ENCODE measurements around the gene LMF1.

Gene LMF1

DNA sequence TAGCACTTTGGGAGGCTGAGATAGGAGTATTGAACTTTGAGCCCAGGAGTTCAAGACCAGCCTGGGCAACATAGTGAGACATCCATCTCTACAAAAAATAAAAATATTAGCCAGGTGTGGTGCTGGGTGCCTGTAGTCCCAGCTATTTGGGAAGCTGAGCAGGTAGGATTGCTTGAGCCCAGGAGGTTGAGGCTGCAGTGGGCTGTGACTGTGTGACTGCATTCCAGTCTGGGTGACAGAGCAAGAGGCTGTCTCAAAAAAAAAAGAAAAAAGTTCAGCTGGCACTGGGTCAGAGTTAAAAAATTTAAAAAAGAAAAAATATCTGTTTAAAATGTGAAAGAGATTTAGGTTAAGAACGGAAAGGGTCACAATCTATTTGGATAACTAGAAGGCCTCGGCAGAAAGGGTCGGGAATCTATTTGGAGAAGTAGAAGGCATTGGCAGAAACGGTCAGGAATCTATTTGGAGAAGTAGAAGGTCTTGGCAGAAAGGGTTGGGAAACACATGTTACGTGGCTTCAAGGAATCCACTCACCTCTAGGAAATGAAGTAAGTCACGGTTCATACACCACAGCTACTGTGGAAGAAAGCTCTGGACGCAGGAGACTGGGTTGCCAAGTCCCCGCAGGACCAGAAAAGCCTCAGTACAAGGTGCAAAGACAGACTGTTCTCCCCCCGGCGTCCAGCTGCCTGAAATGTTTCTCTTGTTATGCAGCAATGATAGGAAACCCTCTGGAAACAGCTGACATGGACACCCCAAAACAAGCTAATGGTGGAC, 25.3 kb downstream of the LMF1 start:
- Histone ChIP-seq H3K4me3 (ENCODE audit: low read depth, low read length) (no peak overlapping the region), H3K27me3 (ENCODE audit: insufficient read depth, low read depth, severe bottlenecking) (no peaks in the 10 kb centered on the region), H3K9me3 (ENCODE audit: severe bottlenecking) (peaks cover 8% of the 10 kb centered on the region), H3K27ac (no peak overlapping the region), H3K36me3 (no peaks in the 10 kb centered on the region)
- TF ChIP-seq, protein P1, sequence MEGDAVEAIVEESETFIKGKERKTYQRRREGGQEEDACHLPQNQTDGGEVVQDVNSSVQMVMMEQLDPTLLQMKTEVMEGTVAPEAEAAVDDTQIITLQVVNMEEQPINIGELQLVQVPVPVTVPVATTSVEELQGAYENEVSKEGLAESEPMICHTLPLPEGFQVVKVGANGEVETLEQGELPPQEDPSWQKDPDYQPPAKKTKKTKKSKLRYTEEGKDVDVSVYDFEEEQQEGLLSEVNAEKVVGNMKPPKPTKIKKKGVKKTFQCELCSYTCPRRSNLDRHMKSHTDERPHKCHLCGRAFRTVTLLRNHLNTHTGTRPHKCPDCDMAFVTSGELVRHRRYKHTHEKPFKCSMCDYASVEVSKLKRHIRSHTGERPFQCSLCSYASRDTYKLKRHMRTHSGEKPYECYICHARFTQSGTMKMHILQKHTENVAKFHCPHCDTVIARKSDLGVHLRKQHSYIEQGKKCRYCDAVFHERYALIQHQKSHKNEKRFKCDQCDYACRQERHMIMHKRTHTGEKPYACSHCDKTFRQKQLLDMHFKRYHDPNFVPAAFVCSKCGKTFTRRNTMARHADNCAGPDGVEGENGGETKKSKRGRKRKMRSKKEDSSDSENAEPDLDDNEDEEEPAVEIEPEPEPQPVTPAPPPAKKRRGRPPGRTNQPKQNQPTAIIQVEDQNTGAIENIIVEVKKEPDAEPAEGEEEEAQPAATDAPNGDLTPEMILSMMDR (IDR thresholded peaks at IDR 0.05; ENCODE audit: low read depth, low read length): no peak
- DNase-seq: no peak

DNA sequence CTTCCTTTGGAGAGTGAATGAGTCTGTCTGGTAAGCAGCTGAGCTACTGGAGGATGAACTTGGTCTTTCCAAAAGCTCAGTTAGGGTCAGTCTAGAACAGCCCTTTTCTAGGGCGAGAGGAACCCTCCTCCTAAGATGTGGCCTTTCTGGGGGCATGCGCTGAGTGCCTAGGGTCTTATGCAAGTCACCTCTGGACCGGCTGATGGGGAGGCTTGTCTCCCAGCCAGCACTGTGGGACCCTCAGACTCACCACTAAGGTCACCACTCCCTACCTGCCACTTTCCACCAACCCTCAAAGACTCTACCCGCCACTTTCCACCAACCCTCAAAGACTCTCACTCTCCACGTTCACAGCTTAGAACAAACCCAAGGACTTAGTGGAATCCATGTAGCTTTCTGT, 26.8 kb downstream of the LMF1 start:
- TF ChIP-seq, protein P1 (IDR thresholded peaks at IDR 0.05; ENCODE audit: low read depth, low read length): no peak
- no peak for DNase-seq
- H3K27ac ChIP-seq: no peak overlapping the region
- H3K27me3 ChIP-seq (ENCODE audit: insufficient read depth, low read depth, severe bottlenecking): no peaks in the 10 kb centered on the region
- no peaks in the 10 kb centered on the region for H3K36me3 ChIP-seq
- H3K9me3 ChIP-seq (ENCODE audit: severe bottlenecking): peaks cover 8% of the 10 kb centered on the region
- no peak overlapping the region for H3K4me3 ChIP-seq (ENCODE audit: low read depth, low read length)

DNA sequence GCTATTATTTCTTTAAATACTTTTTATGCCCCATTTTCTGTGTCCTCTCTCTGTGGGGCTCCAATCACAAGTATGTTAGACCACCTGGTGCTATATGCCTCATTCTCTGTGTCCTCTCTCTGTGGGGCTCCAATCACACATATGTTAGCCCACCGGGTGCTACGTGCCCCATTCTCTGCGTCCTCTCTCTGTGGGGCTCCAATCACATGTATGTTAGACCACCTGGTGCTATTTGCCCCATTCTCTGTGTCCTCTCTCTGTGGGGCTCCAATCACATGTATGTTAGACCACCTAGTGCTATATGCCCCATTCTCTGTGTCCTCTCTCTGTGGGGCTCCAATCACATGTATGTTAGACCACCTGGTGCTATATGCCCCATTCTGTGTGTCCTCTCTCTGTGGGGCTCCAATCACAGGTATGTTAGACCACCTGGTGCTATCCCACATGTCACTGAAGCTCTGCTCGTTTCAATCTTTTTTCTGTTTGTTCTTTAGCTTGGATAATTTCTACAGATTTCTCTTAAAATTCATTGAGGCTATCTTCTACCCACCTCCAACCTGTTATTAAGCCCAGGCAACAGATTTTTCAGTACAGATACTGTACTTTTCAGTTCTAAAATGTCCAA, 28.2 kb downstream of the LMF1 start:
- peaks cover 8% of the 10 kb centered on the region for H3K9me3 ChIP-seq (ENCODE audit: severe bottlenecking)
- no peaks in the 10 kb centered on the region for H3K36me3 ChIP-seq
- DNase-seq: no peak
- H3K4me3 ChIP-seq (ENCODE audit: low read depth, low read length): no peak overlapping the region
- no peak overlapping the region for H3K27ac ChIP-seq
- TF ChIP-seq, protein P1 (IDR thresholded peaks at IDR 0.05; ENCODE audit: low read depth, low read length): no peak
- H3K27me3 ChIP-seq (ENCODE audit: insufficient read depth, low read depth, severe bottlenecking): no peaks in the 10 kb centered on the region

DNA sequence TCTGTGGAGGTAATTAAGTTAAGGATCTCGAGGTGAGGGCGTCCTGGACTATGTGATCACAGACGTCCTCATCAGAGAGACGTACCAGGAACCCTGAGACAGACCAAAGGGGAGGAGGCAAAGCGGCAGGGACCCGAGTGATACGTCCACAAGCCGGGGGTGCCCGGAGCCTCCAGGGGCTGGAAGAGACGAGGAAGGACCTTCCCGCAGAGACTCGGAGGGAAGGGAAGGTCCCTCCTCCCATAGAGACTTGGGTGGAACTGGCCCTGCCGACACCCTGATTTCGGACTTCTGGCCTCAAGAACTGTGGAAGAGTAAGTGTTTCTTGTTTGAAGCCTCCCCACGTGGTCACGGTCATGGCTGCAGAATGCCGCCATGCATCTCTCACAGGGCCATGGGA, 30.8 kb downstream of the LMF1 start:
- no peak overlapping the region for H3K27ac ChIP-seq
- DNase-seq: no peak
- H3K36me3 ChIP-seq: no peaks in the 10 kb centered on the region
- no peak overlapping the region for H3K4me3 ChIP-seq (ENCODE audit: low read depth, low read length)
- H3K27me3 ChIP-seq (ENCODE audit: insufficient read depth, low read depth, severe bottlenecking): no peaks in the 10 kb centered on the region
- TF ChIP-seq, protein P1 (IDR thresholded peaks at IDR 0.05; ENCODE audit: low read depth, low read length): no peak
- peaks cover 8% of the 10 kb centered on the region for H3K9me3 ChIP-seq (ENCODE audit: severe bottlenecking)

DNA sequence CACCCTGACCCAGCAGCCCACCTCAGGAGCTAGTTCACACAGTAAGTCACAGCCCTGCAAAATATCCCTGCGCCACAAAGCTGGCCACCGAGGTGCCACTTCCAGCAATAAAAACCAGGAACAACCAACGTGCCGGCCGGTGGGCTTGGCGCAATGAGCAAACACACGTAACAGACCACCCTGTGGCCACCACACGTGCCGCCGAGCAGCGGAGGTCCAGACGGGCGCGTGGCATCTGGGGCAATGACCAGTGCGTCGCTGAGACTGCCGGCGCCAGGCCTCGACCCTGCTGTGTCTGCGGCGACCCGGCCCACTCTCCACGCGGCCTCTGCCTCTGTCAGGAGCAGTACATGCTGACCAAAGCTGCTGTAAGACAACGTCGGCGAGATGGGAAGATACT, 31.5 kb downstream of the LMF1 start:
- Histone ChIP-seq H3K9me3 (ENCODE audit: severe bottlenecking) (peaks cover 8% of the 10 kb centered on the region), H3K27me3 (ENCODE audit: insufficient read depth, low read depth, severe bottlenecking) (no peaks in the 10 kb centered on the region), H3K27ac (no peak overlapping the region), H3K36me3 (no peaks in the 10 kb centered on the region), H3K4me3 (ENCODE audit: low read depth, low read length) (no peak overlapping the region)
- DNase-seq: no peak
- TF ChIP-seq, protein P1 (IDR thresholded peaks at IDR 0.05; ENCODE audit: low read depth, low read length): no peak
